ENCODE results near the gene TGFBR1. TPM values are rescaled to one million over a fixed set of nuclear protein-coding genes. Genes with fewer than 3 reads are reported as not detected.
A peak's percentile ranks its signal among the peaks of the same experiment; 100 is the strongest.

Gene TGFBR1
- total and polyA plus RNA-seq, 5 donors from 2014 or later = 18.0 to 27.0 (median 19.4) TPM

DNA sequence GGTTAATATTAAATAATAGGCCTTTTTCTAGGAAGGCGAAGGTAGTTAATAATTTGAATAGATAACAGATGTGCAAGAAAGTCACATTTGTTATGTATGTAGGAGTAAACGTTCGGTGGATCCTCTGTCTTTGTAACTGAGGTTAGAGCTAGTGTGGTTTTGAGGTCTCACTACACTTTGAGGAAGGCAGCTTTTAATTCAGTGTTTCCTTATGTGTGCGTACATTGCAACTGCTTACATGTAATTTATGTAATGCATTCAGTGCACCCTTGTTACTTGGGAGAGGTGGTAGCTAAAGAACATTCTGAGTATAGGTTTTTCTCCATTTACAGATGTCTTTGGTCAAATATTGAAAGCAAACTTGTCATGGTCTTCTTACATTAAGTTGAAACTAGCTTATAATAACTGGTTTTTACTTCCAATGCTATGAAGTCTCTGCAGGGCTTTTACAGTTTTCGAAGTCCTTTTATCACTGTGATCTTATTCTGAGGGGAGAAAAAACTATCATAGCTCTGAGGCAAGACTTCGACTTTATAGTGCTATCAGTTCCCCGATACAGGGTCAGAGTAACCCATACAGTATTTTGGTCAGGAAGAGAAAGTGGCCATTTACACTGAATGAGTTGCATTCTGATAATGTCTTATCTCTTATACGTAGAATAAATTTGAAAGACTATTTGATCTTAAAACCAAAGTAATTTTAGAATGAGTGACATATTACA lies 45.7 kb downstream of the TGFBR1 start:
- peaks cover 8% of the 10 kb centered on the region for H3K4me1 ChIP-seq (ENCODE audit: control insufficient read depth, insufficient read depth, low read length, poor library complexity, severe bottlenecking)
- Mint-ChIP-seq H3K4me1 (peaks cover 11 to 23% (median 17%) of the 10 kb centered on the region in 4 donors), H3K27me3 (no peaks in the 10 kb centered on the region), H3K9me3 (peaks cover 0 to 2% (median 0%) of the 10 kb centered on the region in 7 donors), H3K36me3 (peaks cover 54% of the 10 kb centered on the region), H3K4me3 (peak overlapping the region in 1 of 4 donors; percentile 23), H3K27ac (peak overlapping the region in 2 of 3 donors; percentile 48 to 63)
- peak in 1 of 2 donors; percentile 75 for ATAC-seq (ENCODE audit: low read depth in 2 of 2)
- no peaks in the 10 kb centered on the region for H3K27me3 ChIP-seq (ENCODE audit: control insufficient read depth, insufficient read depth, low read length)
- peak in 1 of 3 donors; percentile 28 for DNase-seq
- H3K4me3 ChIP-seq (ENCODE audit: low read depth, low read length) = peak overlapping the region; percentile 8
- no peak overlapping the region for H3K27ac ChIP-seq (ENCODE audit: insufficient read depth, low read length, poor library complexity, severe bottlenecking)
- peaks cover 54% of the 10 kb centered on the region for H3K36me3 ChIP-seq (ENCODE audit: control insufficient read depth, insufficient read depth, low read length)
- no peaks in the 10 kb centered on the region for H3K9me3 ChIP-seq (ENCODE audit: control insufficient read depth in 2 of 2, low read length in 2 of 2)

DNA sequence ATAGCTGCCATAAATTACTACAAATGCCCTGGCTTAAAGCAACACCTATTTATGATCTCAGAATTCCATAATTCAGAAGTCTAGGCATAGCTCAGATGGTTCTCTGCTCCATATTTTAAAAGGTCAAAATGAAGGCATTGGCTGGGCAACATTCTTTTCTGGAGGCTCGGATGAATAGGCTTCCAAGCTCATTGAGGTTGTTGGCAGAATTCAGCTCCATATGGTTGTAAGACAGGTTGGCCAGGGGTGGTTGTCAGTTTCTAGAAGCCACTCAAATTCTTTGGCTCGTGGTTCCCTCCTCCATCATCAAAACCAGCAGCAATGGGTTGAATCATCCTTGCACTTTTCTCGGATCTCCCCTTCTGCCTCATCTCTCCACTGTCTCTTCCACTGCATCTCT lies 49.4 kb downstream of the TGFBR1 start:
- Mint-ChIP-seq H3K27ac (no peak overlapping the region), H3K27me3 (peaks cover 4% of the 10 kb centered on the region), H3K4me1 (peaks cover 6 to 18% (median 16%) of the 10 kb centered on the region in 4 donors), H3K9me3 (peaks cover 0 to 2% (median 0%) of the 10 kb centered on the region in 7 donors), H3K4me3 (no peak overlapping the region), H3K36me3 (peaks cover 28% of the 10 kb centered on the region)
- no peak for ATAC-seq (ENCODE audit: low read depth in 2 of 2)
- no peak overlapping the region for H3K4me3 ChIP-seq (ENCODE audit: low read depth, low read length)
- H3K27ac ChIP-seq (ENCODE audit: insufficient read depth, low read length, poor library complexity, severe bottlenecking) = no peak overlapping the region
- H3K36me3 ChIP-seq (ENCODE audit: control insufficient read depth, insufficient read depth, low read length) = peaks cover 17% of the 10 kb centered on the region
- no peaks in the 10 kb centered on the region for H3K9me3 ChIP-seq (ENCODE audit: control insufficient read depth in 2 of 2, low read length in 2 of 2)
- H3K4me1 ChIP-seq (ENCODE audit: control insufficient read depth, insufficient read depth, low read length, poor library complexity, severe bottlenecking) = peaks cover 8% of the 10 kb centered on the region
- no peak for DNase-seq
- no peaks in the 10 kb centered on the region for H3K27me3 ChIP-seq (ENCODE audit: control insufficient read depth, insufficient read depth, low read length)

DNA sequence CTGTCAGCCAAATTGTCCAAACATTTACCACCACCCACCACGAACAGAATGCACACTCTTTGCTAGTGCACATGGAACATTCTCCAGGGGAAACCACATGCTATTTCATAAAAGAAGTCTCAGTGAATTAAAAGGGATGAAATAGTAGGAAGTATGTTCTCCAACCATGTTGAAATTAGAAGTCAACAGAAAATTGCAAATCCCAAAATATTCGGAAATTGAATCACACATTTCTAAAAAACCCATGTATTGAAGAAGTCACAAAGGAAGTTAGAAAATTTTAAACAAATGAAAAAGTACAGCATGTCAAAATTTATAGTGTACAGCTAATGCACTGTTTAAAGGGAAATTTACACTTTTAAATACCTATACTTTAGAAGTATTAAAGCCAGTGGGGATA lies 50.8 kb downstream of the TGFBR1 start:
- Histone ChIP-seq H3K36me3 (ENCODE audit: control insufficient read depth, insufficient read depth, low read length) (peaks cover 10% of the 10 kb centered on the region), H3K9me3 (ENCODE audit: control insufficient read depth in 2 of 2, low read length in 2 of 2) (no peaks in the 10 kb centered on the region), H3K4me3 (ENCODE audit: low read depth, low read length) (no peak overlapping the region), H3K27ac (ENCODE audit: insufficient read depth, low read length, poor library complexity, severe bottlenecking) (no peak overlapping the region), H3K27me3 (ENCODE audit: control insufficient read depth, insufficient read depth, low read length) (peaks cover 2% of the 10 kb centered on the region), H3K4me1 (ENCODE audit: control insufficient read depth, insufficient read depth, low read length, poor library complexity, severe bottlenecking) (peaks cover 2% of the 10 kb centered on the region)
- Mint-ChIP-seq H3K27me3 (peaks cover 7% of the 10 kb centered on the region), H3K9me3 (peaks cover 0 to 2% (median 0%) of the 10 kb centered on the region in 7 donors), H3K4me1 (peaks cover 3 to 12% (median 7%) of the 10 kb centered on the region in 4 donors), H3K27ac (no peak overlapping the region), H3K4me3 (no peak overlapping the region), H3K36me3 (peaks cover 26% of the 10 kb centered on the region)
- DNase-seq (no peak), ATAC-seq (ENCODE audit: low read depth in 2 of 2) (no peak)

DNA sequence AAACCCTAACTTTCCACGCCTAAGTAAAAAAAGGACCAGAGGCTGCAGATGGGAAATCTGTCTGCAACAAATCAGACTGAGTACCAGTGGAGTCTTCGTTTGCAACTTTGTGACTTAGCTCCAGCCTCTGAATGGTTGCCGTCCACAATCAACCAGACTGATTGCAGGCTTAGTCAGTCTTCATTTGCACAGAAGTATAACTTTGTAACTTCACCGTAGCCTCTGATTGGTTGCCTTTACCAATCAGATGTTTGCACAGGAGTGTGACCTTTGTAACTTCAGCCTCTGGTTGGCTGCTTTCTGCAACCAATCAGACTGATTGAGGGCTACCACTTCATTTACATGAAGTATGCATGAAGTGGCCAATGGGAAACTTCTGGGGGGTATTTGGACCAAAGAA lies 53.7 kb downstream of the TGFBR1 start:
- DNase-seq (no peak), ATAC-seq (ENCODE audit: low read depth in 2 of 2) (no peak)
- Histone ChIP-seq H3K27me3 (ENCODE audit: control insufficient read depth, insufficient read depth, low read length) (peaks cover 5% of the 10 kb centered on the region), H3K4me3 (ENCODE audit: low read depth, low read length) (no peak overlapping the region), H3K4me1 (ENCODE audit: control insufficient read depth, insufficient read depth, low read length, poor library complexity, severe bottlenecking) (no peaks in the 10 kb centered on the region), H3K9me3 (ENCODE audit: control insufficient read depth in 2 of 2, low read length in 2 of 2) (no peaks in the 10 kb centered on the region), H3K27ac (ENCODE audit: insufficient read depth, low read length, poor library complexity, severe bottlenecking) (no peak overlapping the region), H3K36me3 (ENCODE audit: control insufficient read depth, insufficient read depth, low read length) (no peaks in the 10 kb centered on the region)
- H3K9me3 Mint-ChIP-seq = peaks cover 0 to 2% (median 0%) of the 10 kb centered on the region in 7 donors
- peaks cover 12% of the 10 kb centered on the region for H3K27me3 Mint-ChIP-seq
- H3K4me3 Mint-ChIP-seq = no peak overlapping the region
- H3K27ac Mint-ChIP-seq = no peak overlapping the region
- H3K36me3 Mint-ChIP-seq = peaks cover 10% of the 10 kb centered on the region
- H3K4me1 Mint-ChIP-seq = peaks cover 6 to 13% (median 8%) of the 10 kb centered on the region in 4 donors

DNA sequence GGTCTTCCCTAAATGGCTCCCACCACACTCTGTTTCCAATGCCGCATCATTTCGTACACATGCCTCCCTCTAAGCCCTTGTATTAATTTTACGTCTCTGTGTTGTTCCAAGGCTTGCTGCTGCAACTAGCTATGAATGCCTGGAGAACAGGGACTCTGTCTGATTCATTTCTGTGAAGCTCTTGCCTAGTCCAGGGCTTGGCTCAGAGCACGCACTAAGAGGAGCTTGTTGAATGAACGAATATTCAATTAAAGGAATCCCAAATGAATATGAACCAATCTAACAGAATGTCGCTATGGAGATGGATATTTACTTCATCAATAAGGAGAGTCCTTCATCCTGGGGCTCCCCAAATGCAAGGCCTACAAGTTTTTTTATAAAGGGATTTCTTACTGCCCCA lies 55.3 kb downstream of the TGFBR1 start:
- Mint-ChIP-seq H3K9me3 (no peaks in the 10 kb centered on the region), H3K27ac (no peak overlapping the region), H3K36me3 (no peaks in the 10 kb centered on the region), H3K27me3 (peaks cover 13% of the 10 kb centered on the region), H3K4me1 (peaks cover 6 to 13% (median 8%) of the 10 kb centered on the region in 4 donors), H3K4me3 (peak overlapping the region in 1 of 4 donors; percentile 4)
- DNase-seq (no peak), ATAC-seq (ENCODE audit: low read depth in 2 of 2) (no peak)
- H3K36me3 ChIP-seq (ENCODE audit: control insufficient read depth, insufficient read depth, low read length) = no peaks in the 10 kb centered on the region
- no peaks in the 10 kb centered on the region for H3K9me3 ChIP-seq (ENCODE audit: control insufficient read depth in 2 of 2, low read length in 2 of 2)
- no peak overlapping the region for H3K27ac ChIP-seq (ENCODE audit: insufficient read depth, low read length, poor library complexity, severe bottlenecking)
- H3K27me3 ChIP-seq (ENCODE audit: control insufficient read depth, insufficient read depth, low read length) = peaks cover 5% of the 10 kb centered on the region
- no peak overlapping the region for H3K4me3 ChIP-seq (ENCODE audit: low read depth, low read length)
- no peaks in the 10 kb centered on the region for H3K4me1 ChIP-seq (ENCODE audit: control insufficient read depth, insufficient read depth, low read length, poor library complexity, severe bottlenecking)

DNA sequence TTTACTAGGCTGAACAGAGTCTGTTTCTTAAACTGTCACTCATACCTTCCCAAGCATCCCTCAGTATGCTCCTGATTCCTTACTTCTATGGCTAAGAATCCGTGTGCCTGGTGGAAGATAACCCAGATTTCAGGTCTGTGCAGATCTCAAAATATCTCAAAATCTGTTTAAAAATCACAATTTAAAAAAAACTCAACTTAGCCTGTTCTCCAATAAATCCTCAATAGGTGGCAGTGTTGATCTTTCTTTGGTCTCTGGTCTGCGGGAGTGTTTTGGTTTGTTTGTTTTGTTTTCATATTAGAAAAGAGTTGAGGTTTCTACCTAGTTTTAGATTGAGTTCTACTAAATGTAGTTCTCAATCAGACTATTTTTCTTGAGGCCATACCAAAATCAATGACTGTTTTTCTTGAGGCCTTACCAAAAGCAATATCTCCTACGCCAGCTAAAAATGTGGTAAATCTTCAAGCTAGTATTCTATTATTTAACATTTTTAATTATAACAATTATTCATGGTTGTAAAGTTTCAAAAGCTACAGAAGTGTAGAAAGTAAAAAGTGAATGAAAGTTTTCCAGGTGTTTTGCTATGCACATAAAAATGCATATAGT lies 57.9 kb downstream of the TGFBR1 start:
- H3K27me3 ChIP-seq (ENCODE audit: control insufficient read depth, insufficient read depth, low read length) = peaks cover 5% of the 10 kb centered on the region
- no peak for ATAC-seq (ENCODE audit: low read depth in 2 of 2)
- peaks cover 5 to 8% (median 6%) of the 10 kb centered on the region in 4 donors for H3K4me1 Mint-ChIP-seq
- H3K9me3 ChIP-seq (ENCODE audit: control insufficient read depth in 2 of 2, low read length in 2 of 2) = no peaks in the 10 kb centered on the region
- H3K36me3 ChIP-seq (ENCODE audit: control insufficient read depth, insufficient read depth, low read length) = no peaks in the 10 kb centered on the region
- no peak overlapping the region for H3K27ac Mint-ChIP-seq
- no peaks in the 10 kb centered on the region for H3K4me1 ChIP-seq (ENCODE audit: control insufficient read depth, insufficient read depth, low read length, poor library complexity, severe bottlenecking)
- no peaks in the 10 kb centered on the region for H3K9me3 Mint-ChIP-seq
- H3K27me3 Mint-ChIP-seq = peaks cover 26% of the 10 kb centered on the region
- DNase-seq = peak in 2 of 3 donors; percentile 42 to 64
- no peak overlapping the region for H3K27ac ChIP-seq (ENCODE audit: insufficient read depth, low read length, poor library complexity, severe bottlenecking)
- H3K4me3 ChIP-seq (ENCODE audit: low read depth, low read length) = no peak overlapping the region
- no peaks in the 10 kb centered on the region for H3K36me3 Mint-ChIP-seq
- no peak overlapping the region for H3K4me3 Mint-ChIP-seq

DNA sequence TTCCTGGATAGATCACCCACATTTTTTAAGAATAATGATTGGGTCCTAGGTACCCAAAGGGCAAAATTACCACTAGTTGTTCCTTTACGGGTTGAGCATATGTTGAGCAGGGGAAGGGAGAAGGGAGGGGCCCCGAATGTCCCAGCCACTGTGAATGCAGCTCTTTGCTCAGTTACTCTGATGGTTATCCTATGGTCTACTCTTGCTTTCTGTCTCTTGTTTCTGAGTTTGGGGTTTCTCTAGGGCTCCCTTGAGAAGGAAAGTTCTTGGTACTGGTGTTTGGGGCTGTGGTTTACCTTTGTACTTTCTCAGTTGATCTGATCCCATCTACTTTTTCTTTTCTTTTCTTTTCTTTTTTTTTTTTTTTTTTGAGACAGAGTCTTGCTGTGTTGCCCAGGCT lies 61.2 kb downstream of the TGFBR1 start:
- H3K9me3 Mint-ChIP-seq = peaks cover 0 to 3% (median 0%) of the 10 kb centered on the region in 7 donors
- Histone ChIP-seq H3K4me3 (ENCODE audit: low read depth, low read length) (no peak overlapping the region), H3K4me1 (ENCODE audit: control insufficient read depth, insufficient read depth, low read length, poor library complexity, severe bottlenecking) (no peaks in the 10 kb centered on the region), H3K27ac (ENCODE audit: insufficient read depth, low read length, poor library complexity, severe bottlenecking) (no peak overlapping the region), H3K27me3 (ENCODE audit: control insufficient read depth, insufficient read depth, low read length) (peaks cover 3% of the 10 kb centered on the region), H3K9me3 (ENCODE audit: control insufficient read depth in 2 of 2, low read length in 2 of 2) (no peaks in the 10 kb centered on the region), H3K36me3 (ENCODE audit: control insufficient read depth, insufficient read depth, low read length) (no peaks in the 10 kb centered on the region)
- DNase-seq (no peak), ATAC-seq (ENCODE audit: low read depth in 2 of 2) (no peak)
- H3K27ac Mint-ChIP-seq = no peak overlapping the region
- no peaks in the 10 kb centered on the region for H3K36me3 Mint-ChIP-seq
- H3K4me3 Mint-ChIP-seq = no peak overlapping the region
- H3K27me3 Mint-ChIP-seq = peaks cover 27% of the 10 kb centered on the region
- H3K4me1 Mint-ChIP-seq = peaks cover 5 to 6% (median 5%) of the 10 kb centered on the region in 4 donors
